ENCODE data around the gene PRDX2.
"Not testable (repeated sequence)": the region's sequence is repeated elsewhere in the genome, so short reads cannot be mapped to it uniquely, and the experiment has no call there.

Gene PRDX2

DNA sequence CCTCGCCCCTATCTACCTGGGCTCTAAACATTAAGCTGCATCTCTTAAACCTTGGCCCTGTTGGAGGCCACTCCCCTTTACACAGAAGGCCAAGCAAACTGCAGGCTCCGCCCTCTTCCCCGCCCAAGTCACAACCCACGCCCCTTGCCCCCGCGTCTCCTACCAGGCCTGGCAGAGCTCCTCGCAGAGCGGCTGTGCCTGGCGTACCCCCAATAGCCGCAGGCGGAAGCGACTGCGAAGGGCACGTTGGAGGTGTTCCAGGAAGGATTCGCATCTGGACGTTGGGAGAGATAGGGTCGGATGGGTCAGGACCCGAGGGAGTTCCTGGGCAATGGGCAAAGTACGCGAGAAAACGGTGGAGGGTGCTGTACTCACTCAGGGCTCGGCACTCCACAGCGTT, 26.9 kb upstream of the PRDX2 start:
- no peak overlapping the region for H4K91ac ChIP-seq (ENCODE audit: low read depth, low read length)
- no peak overlapping the region for H2BK5ac ChIP-seq (ENCODE audit: low read depth, low read length, poor library complexity)
- peaks cover 5% of the 10 kb centered on the region in 2 experiments for H3K4me1 ChIP-seq (ENCODE audit: control insufficient read depth in 1 of 2, insufficient read depth in 2 of 2, low read length in 2 of 2)
- no peak overlapping the region for H3K4me2 ChIP-seq (ENCODE audit: low read length)
- no peaks in the 10 kb centered on the region for H3K79me1 ChIP-seq (ENCODE audit: low read length)
- no peak overlapping the region for H4K12ac ChIP-seq (ENCODE audit: low read depth, low read length)
- no peak overlapping the region for H3K18ac ChIP-seq (ENCODE audit: low read length)
- H3K9me3 ChIP-seq (ENCODE audit: insufficient read depth, low read depth, low read length): no peaks in the 10 kb centered on the region
- no peak overlapping the region for H3K14ac ChIP-seq (ENCODE audit: low read length)
- H3K4ac ChIP-seq (ENCODE audit: low read depth, low read length): no peak overlapping the region
- H3K27me3 ChIP-seq (ENCODE audit: insufficient read depth, low read length): no peaks in the 10 kb centered on the region
- no peaks in the 10 kb centered on the region for H3K36me3 ChIP-seq (ENCODE audit: control insufficient read depth in 1 of 2, insufficient read depth in 2 of 2, low read length in 2 of 2)
- no peak overlapping the region for H2BK12ac ChIP-seq (ENCODE audit: low read length)
- no peak overlapping the region for H3K4me3 ChIP-seq (ENCODE audit: low read depth, low read length)
- H3K23ac ChIP-seq (ENCODE audit: low read length): no peak overlapping the region
- DNase-seq: no peak
- H2AFZ ChIP-seq (ENCODE audit: insufficient read depth, low read length, poor library complexity): no peak overlapping the region
- no peak overlapping the region for H3K9ac ChIP-seq (ENCODE audit: low read length)
- no CpG with 5 or more reads among the region's 23 CpGs for WGBS (ENCODE audit: extremely low coverage, insufficient coverage, insufficient read length)
- no peak overlapping the region for H4K8ac ChIP-seq (ENCODE audit: low read depth, low read length)
- no peak overlapping the region for H2AK5ac ChIP-seq (ENCODE audit: low read length)
- H2BK120ac ChIP-seq (ENCODE audit: insufficient read depth, low read length, poor library complexity): no peak overlapping the region
- H3K79me2 ChIP-seq (ENCODE audit: control insufficient read depth, insufficient read depth, low read length, poor library complexity): no peaks in the 10 kb centered on the region
- no peak overlapping the region for H3K27ac ChIP-seq (ENCODE audit: low read depth, low read length)

DNA sequence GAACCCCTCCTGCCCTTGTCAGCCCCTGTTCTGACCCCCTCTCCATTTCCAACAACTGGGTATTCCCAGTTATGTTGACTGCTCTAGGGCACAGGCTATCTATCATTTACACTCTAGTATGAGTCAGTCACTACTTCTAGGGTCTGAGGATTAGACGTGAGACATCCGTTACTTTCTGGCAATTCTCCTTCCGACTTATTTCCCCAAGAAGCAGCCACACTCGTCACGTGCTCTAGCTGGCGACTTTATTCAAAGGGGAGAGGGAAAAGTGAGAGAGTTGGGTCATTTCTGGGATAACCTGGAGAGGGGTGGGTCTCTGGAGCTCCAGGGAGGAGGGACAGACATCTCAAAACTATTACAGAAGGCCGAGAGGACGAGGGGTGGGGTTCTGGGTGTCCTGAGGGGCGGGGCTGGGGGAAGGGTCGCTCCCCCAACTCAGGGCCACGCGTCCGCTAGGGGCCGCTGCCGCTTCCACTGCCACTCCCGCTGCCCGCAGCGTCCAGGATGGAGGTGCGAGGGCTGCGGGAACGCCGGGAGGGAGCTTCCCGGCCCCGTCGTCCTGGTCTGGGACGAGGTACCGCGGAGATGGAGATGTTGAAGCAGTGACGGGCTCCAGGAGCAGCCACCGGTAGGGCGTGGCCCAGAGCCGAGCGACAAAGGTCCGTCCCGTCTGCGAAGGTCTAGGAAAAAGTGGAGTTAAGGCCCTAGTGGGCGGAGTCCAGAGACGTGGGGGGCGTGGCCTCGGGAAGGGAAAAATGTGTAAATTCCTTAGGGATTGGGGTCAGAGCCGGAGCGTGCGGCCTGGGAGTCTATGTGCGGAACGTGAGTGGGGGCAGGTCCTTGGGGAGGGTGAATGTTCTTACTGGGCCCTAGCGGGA, 23.9 kb upstream of the PRDX2 start:
- Histone ChIP-seq H2AFZ (ENCODE audit: insufficient read depth, low read length, poor library complexity) (peak overlapping the region; percentile 71), H3K4me1 (ENCODE audit: control insufficient read depth in 1 of 2, insufficient read depth in 2 of 2, low read length in 2 of 2) (peaks cover 5% of the 10 kb centered on the region in 2 experiments), H2BK12ac (ENCODE audit: low read length) (no peak overlapping the region), H4K91ac (ENCODE audit: low read depth, low read length) (no peak overlapping the region), H3K9ac (ENCODE audit: low read length) (no peak overlapping the region), H3K79me1 (ENCODE audit: low read length) (no peaks in the 10 kb centered on the region), H3K14ac (ENCODE audit: low read length) (no peak overlapping the region), H4K12ac (ENCODE audit: low read depth, low read length) (no peak overlapping the region), H2AK5ac (ENCODE audit: low read length) (no peak overlapping the region), H3K27ac (ENCODE audit: low read depth, low read length) (no peak overlapping the region), H3K27me3 (ENCODE audit: insufficient read depth, low read length) (no peaks in the 10 kb centered on the region), H3K4me3 (ENCODE audit: low read depth, low read length) (no peak overlapping the region), H3K79me2 (ENCODE audit: control insufficient read depth, insufficient read depth, low read length, poor library complexity) (no peaks in the 10 kb centered on the region), H3K23ac (ENCODE audit: low read length) (no peak overlapping the region), H3K4me2 (ENCODE audit: low read length) (peak overlapping the region; percentile 55), H2BK120ac (ENCODE audit: insufficient read depth, low read length, poor library complexity) (no peak overlapping the region), H3K18ac (ENCODE audit: low read length) (no peak overlapping the region), H3K9me3 (ENCODE audit: insufficient read depth, low read depth, low read length) (no peaks in the 10 kb centered on the region), H3K36me3 (ENCODE audit: control insufficient read depth in 1 of 2, insufficient read depth in 2 of 2, low read length in 2 of 2) (no peaks in the 10 kb centered on the region), H4K8ac (ENCODE audit: low read depth, low read length) (no peak overlapping the region), H2BK5ac (ENCODE audit: low read depth, low read length, poor library complexity) (no peak overlapping the region), H3K4ac (ENCODE audit: low read depth, low read length) (no peak overlapping the region)
- WGBS (ENCODE audit: extremely low coverage, insufficient coverage, insufficient read length): no CpG with 5 or more reads among the region's 46 CpGs
- peak; percentile 32 to 42 for DNase-seq

DNA sequence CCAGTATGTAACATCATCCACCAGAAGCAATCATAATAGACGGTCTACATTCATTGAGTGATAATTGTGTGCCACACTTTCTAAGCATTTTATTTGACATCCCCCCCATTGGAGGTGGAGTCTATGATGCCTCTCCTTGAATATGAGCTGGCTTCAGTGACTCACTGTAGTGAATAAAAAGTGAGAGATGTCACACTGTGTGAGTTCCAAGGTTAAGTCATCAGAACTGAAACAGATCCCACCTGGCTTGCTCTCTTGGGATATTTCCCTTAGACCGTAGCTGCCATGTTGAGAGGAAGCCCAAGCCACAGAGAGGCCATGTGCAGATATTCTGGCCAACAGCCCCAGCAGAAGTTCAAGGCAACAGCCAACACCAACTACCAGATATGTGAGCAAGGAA, 20.2 kb upstream of the PRDX2 start:
- H3K4ac ChIP-seq (ENCODE audit: low read depth, low read length): no peak overlapping the region
- no CpG with 5 or more reads among the region's 2 CpGs for WGBS (ENCODE audit: extremely low coverage, insufficient coverage, insufficient read length)
- no peak overlapping the region for H3K18ac ChIP-seq (ENCODE audit: low read length)

DNA sequence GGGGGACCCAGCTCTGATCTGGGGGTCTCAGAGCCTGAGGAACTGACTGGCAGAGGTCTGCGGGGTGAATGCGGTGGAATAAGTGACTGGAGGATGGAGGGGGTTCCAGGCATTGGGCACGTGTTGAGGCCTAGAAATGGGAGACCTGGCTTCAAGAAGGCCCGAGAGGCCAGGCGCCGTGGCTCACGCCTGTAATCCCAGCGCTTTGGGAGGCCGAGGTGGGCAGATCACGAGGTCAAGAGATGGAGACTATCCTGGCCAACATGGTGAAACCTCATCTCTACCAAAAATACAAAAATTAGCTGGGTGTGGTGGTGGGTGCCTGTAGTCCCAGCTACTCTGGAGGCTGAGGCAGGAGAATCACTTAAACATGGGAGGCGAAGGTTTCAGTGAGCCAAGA, 16.2 kb upstream of the PRDX2 start:
- not testable (repeated sequence) for H2BK5ac ChIP-seq (ENCODE audit: low read depth, low read length, poor library complexity); H3K27me3 ChIP-seq (ENCODE audit: insufficient read depth, low read length); H4K91ac ChIP-seq (ENCODE audit: low read depth, low read length); H3K79me1 ChIP-seq (ENCODE audit: low read length); H2AK5ac ChIP-seq (ENCODE audit: low read length); H3K27ac ChIP-seq (ENCODE audit: low read depth, low read length); H3K4me3 ChIP-seq (ENCODE audit: low read depth, low read length); H3K23ac ChIP-seq (ENCODE audit: low read length); H2AFZ ChIP-seq (ENCODE audit: insufficient read depth, low read length, poor library complexity); H2BK12ac ChIP-seq (ENCODE audit: low read length); H4K8ac ChIP-seq (ENCODE audit: low read depth, low read length); H3K14ac ChIP-seq (ENCODE audit: low read length); DNase-seq; H3K4ac ChIP-seq (ENCODE audit: low read depth, low read length); H3K4me2 ChIP-seq (ENCODE audit: low read length); H3K9ac ChIP-seq (ENCODE audit: low read length); H3K79me2 ChIP-seq (ENCODE audit: control insufficient read depth, insufficient read depth, low read length, poor library complexity); H2BK120ac ChIP-seq (ENCODE audit: insufficient read depth, low read length, poor library complexity); H3K18ac ChIP-seq (ENCODE audit: low read length); H4K12ac ChIP-seq (ENCODE audit: low read depth, low read length); H3K9me3 ChIP-seq (ENCODE audit: insufficient read depth, low read depth, low read length); H3K4me1 ChIP-seq (ENCODE audit: control insufficient read depth in 1 of 2, insufficient read depth in 2 of 2, low read length in 2 of 2)
- WGBS (ENCODE audit: extremely low coverage, insufficient coverage, insufficient read length): no CpG with 5 or more reads among the region's 11 CpGs
- H3K36me3 ChIP-seq (ENCODE audit: control insufficient read depth in 1 of 2, insufficient read depth in 2 of 2, low read length in 2 of 2): peaks cover 17% of the 10 kb centered on the region in 2 experiments

More for the DNA sequence above, 20.2 kb upstream of the PRDX2 start:
- Histone ChIP-seq H3K27ac (ENCODE audit: low read depth, low read length) (no peak overlapping the region), H3K4me1 (ENCODE audit: control insufficient read depth in 1 of 2, insufficient read depth in 2 of 2, low read length in 2 of 2) (peaks cover 5% of the 10 kb centered on the region in 2 experiments), H3K14ac (ENCODE audit: low read length) (no peak overlapping the region), H3K79me2 (ENCODE audit: control insufficient read depth, insufficient read depth, low read length, poor library complexity) (no peaks in the 10 kb centered on the region), H3K27me3 (ENCODE audit: insufficient read depth, low read length) (no peaks in the 10 kb centered on the region), H2BK120ac (ENCODE audit: insufficient read depth, low read length, poor library complexity) (no peak overlapping the region), H2AK5ac (ENCODE audit: low read length) (no peak overlapping the region), H3K9me3 (ENCODE audit: insufficient read depth, low read depth, low read length) (no peaks in the 10 kb centered on the region), H4K12ac (ENCODE audit: low read depth, low read length) (no peak overlapping the region), H3K4me2 (ENCODE audit: low read length) (no peak overlapping the region), H3K36me3 (ENCODE audit: control insufficient read depth in 1 of 2, insufficient read depth in 2 of 2, low read length in 2 of 2) (no peaks in the 10 kb centered on the region), H4K8ac (ENCODE audit: low read depth, low read length) (no peak overlapping the region), H3K23ac (ENCODE audit: low read length) (no peak overlapping the region), H3K4me3 (ENCODE audit: low read depth, low read length) (no peak overlapping the region), H2AFZ (ENCODE audit: insufficient read depth, low read length, poor library complexity) (no peak overlapping the region), H3K79me1 (ENCODE audit: low read length) (no peaks in the 10 kb centered on the region), H4K91ac (ENCODE audit: low read depth, low read length) (no peak overlapping the region), H3K9ac (ENCODE audit: low read length) (no peak overlapping the region), H2BK5ac (ENCODE audit: low read depth, low read length, poor library complexity) (no peak overlapping the region), H2BK12ac (ENCODE audit: low read length) (no peak overlapping the region)
- DNase-seq: no peak

All from trophoblast cell (in vitro differentiated cells and primary cell).